HEK293 (cell line): Measurements from ENCODE around the gene PLA2G4E.

Experiments used
- CTCF ChIP-seq: fragments of 450-650 bp; formaldehyde crosslinking; IDR thresholded peaks from 2 replicates; pipeline ENCODE4 v1.5.1; 2016; ENCODE audit warnings: missing biosample characterization, missing genetic modification characterization
- REPIN1 ChIP-seq: fragments of 450-650 bp; formaldehyde crosslinking; IDR thresholded peaks from 2 replicates; pipeline ENCODE4 v1.5.1; 2017; ENCODE audit warnings: missing biosample characterization, missing genetic modification characterization, low read depth
- SETDB1 ChIP-seq: IDR thresholded peaks from one replicate; pipeline ENCODE4 v1.6.1; 2017; ENCODE audit warnings: mild to moderate bottlenecking, low read length, moderate library complexity, mixed read lengths; ENCODE audit not compliant: insufficient read length
- ZBTB8A ChIP-seq: fragments of 450-650 bp; formaldehyde crosslinking; IDR thresholded peaks from 2 replicates; pipeline ENCODE4 v1.5.1; 2016; ENCODE audit warnings: missing biosample characterization, missing genetic modification characterization
- ZNF114 ChIP-seq: fragments of 450-650 bp; formaldehyde crosslinking; IDR thresholded peaks from 2 replicates; pipeline ENCODE4 v1.5.0; 2017; ENCODE audit warnings: missing biosample characterization, missing genetic modification characterization
- ZNF280D ChIP-seq: fragments of 450-650 bp; formaldehyde crosslinking; IDR thresholded peaks from 2 replicates; pipeline ENCODE4 v1.5.1; 2016; ENCODE audit warnings: missing biosample characterization, missing genetic modification characterization
- ZNF391 ChIP-seq: fragments of 450-650 bp; formaldehyde crosslinking; IDR thresholded peaks from 2 replicates; pipeline ENCODE4 v1.5.1; 2016; ENCODE audit warnings: low read depth, missing biosample characterization, missing genetic modification characterization, borderline replicate concordance
- ZNF692 ChIP-seq: fragments of 450-650 bp; formaldehyde crosslinking; IDR thresholded peaks from 2 replicates; pipeline ENCODE4 v1.5.1; 2016; ENCODE audit warnings: missing biosample characterization, missing genetic modification characterization
- TF ChIP-seq, protein P1 (sequence below): fragments of 450-650 bp; formaldehyde crosslinking; IDR thresholded peaks from 2 replicates; pipeline ENCODE4 v1.5.1; 2017; ENCODE audit warnings: missing biosample characterization, missing genetic modification characterization

- no peak for TF ChIP-seq ZBTB8A (tag by site-specific recombination)
- no peak for TF ChIP-seq ZNF692 (tag by site-specific recombination)
- TF ChIP-seq CTCF: no peak
- TF ChIP-seq ZNF391 (tag by site-specific recombination): no peak
- no peak for TF ChIP-seq REPIN1 (tag by site-specific recombination)
- TF ChIP-seq SETDB1: no peak
- TF ChIP-seq ZNF280D (tag by site-specific recombination): no peak
- TF ChIP-seq, protein P1, sequence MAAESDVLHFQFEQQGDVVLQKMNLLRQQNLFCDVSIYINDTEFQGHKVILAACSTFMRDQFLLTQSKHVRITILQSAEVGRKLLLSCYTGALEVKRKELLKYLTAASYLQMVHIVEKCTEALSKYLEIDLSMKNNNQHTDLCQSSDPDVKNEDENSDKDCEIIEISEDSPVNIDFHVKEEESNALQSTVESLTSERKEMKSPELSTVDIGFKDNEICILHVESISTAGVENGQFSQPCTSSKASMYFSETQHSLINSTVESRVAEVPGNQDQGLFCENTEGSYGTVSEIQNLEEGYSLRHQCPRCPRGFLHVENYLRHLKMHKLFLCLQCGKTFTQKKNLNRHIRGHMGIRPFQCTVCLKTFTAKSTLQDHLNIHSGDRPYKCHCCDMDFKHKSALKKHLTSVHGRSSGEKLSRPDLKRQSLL (tag by site-specific recombination): no peak
- no peak for TF ChIP-seq ZNF114 (tag by site-specific recombination)
Measured at GRCh38 chr15:41942886-41943285, 78.0 kb downstream of the PLA2G4E start.
